IPS DF 4.7 (cell line): ENCODE measurements around the gene CNP.
"Not testable (repeated sequence)": the region's sequence is repeated elsewhere in the genome, so short reads cannot be mapped to it uniquely, and the experiment has no call there.

Source experiments
- DNase-seq: peaks from one replicate; pipeline ENCODE4 v3.0.0-alpha.2; 2013; ENCODE audit warnings: low spot score; ENCODE audit errors: extremely low read depth

Gene CNP

GRCh38 chr17:42002792-42003301 is 36.3 kb downstream of the CNP start:
- no peak for DNase-seq

GRCh38 chr17:42005166-42005565 is 38.6 kb downstream of the CNP start:
- DNase-seq, result no peak

GRCh38 chr17:42009170-42009569 is 42.6 kb downstream of the CNP start:
- DNase-seq, result no peak

GRCh38 chr17:42010266-42010680 is 43.7 kb downstream of the CNP start:
- not testable (repeated sequence) for DNase-seq

GRCh38 chr17:42010898-42011516 is 44.4 kb downstream of the CNP start:
- no peak for DNase-seq

- DNase-seq, result not testable (repeated sequence)
Observed at GRCh38 chr17:42012363-42012762, 45.8 kb downstream of the CNP start.

- DNase-seq, result not testable (repeated sequence)
Observed at GRCh38 chr17:42013740-42014139, 47.1 kb downstream of the CNP start.

- DNase-seq, result no peak
Observed at GRCh38 chr17:42016411-42016831, 49.8 kb downstream of the CNP start.

GRCh38 chr17:42016941-42017865 is 50.6 kb downstream of the CNP start, which contains the start of gene DNAJC7:
Gene DNAJC7 (minus strand): TSS chr17:42017439. CDS start chr17:42017416, 23 bp downstream.
- DNase-seq, result peak; percentile 68

GRCh38 chr17:42017866-42018200 is 51.2 kb downstream of the CNP start:
- no peak for DNase-seq

GRCh38 chr17:42018339-42018738 is 51.7 kb downstream of the CNP start:
- no peak for DNase-seq

- no peak for DNase-seq
Observed at GRCh38 chr17:42018988-42019387, 52.4 kb downstream of the CNP start.

GRCh38 chr17:42019509-42020404 is 53.2 kb downstream of the CNP start, which contains the start of gene NKIRAS2:
Gene NKIRAS2 (plus strand): TSS chr17:42020090. CDS start chr17:42021578, 1,488 bp downstream.
- DNase-seq, result no peak

GRCh38 chr17:42020845-42021244 is 54.2 kb downstream of the CNP start:
- DNase-seq, result not testable (repeated sequence)

- DNase-seq, result no peak
Observed at GRCh38 chr17:42023524-42024349, 57.1 kb downstream of the CNP start.

- DNase-seq, result no peak
Observed at GRCh38 chr17:42025191-42025579, 58.6 kb downstream of the CNP start.

GRCh38 chr17:42025936-42026335 is 59.3 kb downstream of the CNP start:
- no peak for DNase-seq

GRCh38 chr17:42026857-42027589 is 60.4 kb downstream of the CNP start:
- DNase-seq, result no peak
